ENCODE results near the gene KRTAP9-1.

Gene KRTAP9-1

GRCh38 chr17:41178843-41179616 is 10.7 kb upstream of the KRTAP9-1 start:
- no peak overlapping the region for H3K27ac ChIP-seq (ENCODE audit: insufficient read depth, low read depth, low read length, poor library complexity, severe bottlenecking)
- 94 to 97% methylated on average over 1 of the region's 1 CpG for WGBS, 2 experiments

GRCh38 chr17:41184480-41184961 is 5.2 kb upstream of the KRTAP9-1 start, which contains the start of gene KRTAP4-1:
Gene KRTAP4-1, minus strand, starts transcription at chr17:41184911. Its CDS starts 57 bp downstream, at chr17:41184854.
- Histone ChIP-seq H3K36me3 (ENCODE audit: control insufficient read depth, insufficient read depth, low read length) (no peaks in the 10 kb centered on the region), H3K4me3 (ENCODE audit: insufficient read depth, low read depth, low read length) (no peak within 1 kb of the TSS), H3K27me3 (ENCODE audit: control insufficient read depth, insufficient read depth, low read length, poor library complexity, severe bottlenecking) (no peaks in the 10 kb centered on the region), H3K27ac (ENCODE audit: insufficient read depth, low read depth, low read length, poor library complexity, severe bottlenecking) (no peak within 1 kb of the TSS), H3K4me1 (ENCODE audit: control insufficient read depth, insufficient read depth, low read length) (no peaks in the 10 kb centered on the region), H3K9me3 (ENCODE audit: control insufficient read depth, low read length) (no peaks in the 10 kb centered on the region)
- WGBS, 2 experiments: 73 to 75% methylated on average over 9 of the region's 9 CpGs

More at GRCh38 chr17:41178843-41179616, 10.7 kb upstream of the KRTAP9-1 start:
- no peaks in the 10 kb centered on the region for H3K36me3 ChIP-seq (ENCODE audit: control insufficient read depth, insufficient read depth, low read length)
- H3K4me1 ChIP-seq (ENCODE audit: control insufficient read depth, insufficient read depth, low read length): no peaks in the 10 kb centered on the region
- H3K27me3 ChIP-seq (ENCODE audit: control insufficient read depth, insufficient read depth, low read length, poor library complexity, severe bottlenecking): no peaks in the 10 kb centered on the region
- H3K9me3 ChIP-seq (ENCODE audit: control insufficient read depth, low read length): no peaks in the 10 kb centered on the region
- H3K4me3 ChIP-seq (ENCODE audit: insufficient read depth, low read depth, low read length): no peak overlapping the region

GRCh38 chr17:41185001-41185400 is 4.7 kb upstream of the KRTAP9-1 start:
- H3K4me3 ChIP-seq (ENCODE audit: insufficient read depth, low read depth, low read length): no peak overlapping the region
- no peaks in the 10 kb centered on the region for H3K4me1 ChIP-seq (ENCODE audit: control insufficient read depth, insufficient read depth, low read length)
- H3K27ac ChIP-seq (ENCODE audit: insufficient read depth, low read depth, low read length, poor library complexity, severe bottlenecking): no peak overlapping the region
- 83 to 88% methylated on average over 1 of the region's 1 CpG for WGBS, 2 experiments
- H3K36me3 ChIP-seq (ENCODE audit: control insufficient read depth, insufficient read depth, low read length): no peaks in the 10 kb centered on the region
- no peaks in the 10 kb centered on the region for H3K9me3 ChIP-seq (ENCODE audit: control insufficient read depth, low read length)
- H3K27me3 ChIP-seq (ENCODE audit: control insufficient read depth, insufficient read depth, low read length, poor library complexity, severe bottlenecking): no peaks in the 10 kb centered on the region

- no peak overlapping the region for H3K4me3 ChIP-seq (ENCODE audit: insufficient read depth, low read depth, low read length)
- no peaks in the 10 kb centered on the region for H3K27me3 ChIP-seq (ENCODE audit: control insufficient read depth, insufficient read depth, low read length, poor library complexity, severe bottlenecking)
- H3K4me1 ChIP-seq (ENCODE audit: control insufficient read depth, insufficient read depth, low read length): no peaks in the 10 kb centered on the region
- H3K36me3 ChIP-seq (ENCODE audit: control insufficient read depth, insufficient read depth, low read length): no peaks in the 10 kb centered on the region
- WGBS, 2 experiments: 87 to 92% methylated on average over 2 of the region's 2 CpGs
- no peaks in the 10 kb centered on the region for H3K9me3 ChIP-seq (ENCODE audit: control insufficient read depth, low read length)
- H3K27ac ChIP-seq (ENCODE audit: insufficient read depth, low read depth, low read length, poor library complexity, severe bottlenecking): no peak overlapping the region
Observed at GRCh38 chr17:41186872-41187271, 2.8 kb upstream of the KRTAP9-1 start.

- Histone ChIP-seq H3K27me3 (ENCODE audit: control insufficient read depth, insufficient read depth, low read length, poor library complexity, severe bottlenecking) (no peaks in the 10 kb centered on the region), H3K27ac (ENCODE audit: insufficient read depth, low read depth, low read length, poor library complexity, severe bottlenecking) (no peak overlapping the region), H3K4me3 (ENCODE audit: insufficient read depth, low read depth, low read length) (no peak overlapping the region), H3K4me1 (ENCODE audit: control insufficient read depth, insufficient read depth, low read length) (no peaks in the 10 kb centered on the region), H3K9me3 (ENCODE audit: control insufficient read depth, low read length) (no peaks in the 10 kb centered on the region), H3K36me3 (ENCODE audit: control insufficient read depth, insufficient read depth, low read length) (no peaks in the 10 kb centered on the region)
- WGBS, 2 experiments: 92% methylated on average over 3 of the region's 3 CpGs
Observed at GRCh38 chr17:41190328-41190727, 641 bp downstream of the KRTAP9-1 start.

GRCh38 chr17:41196068-41196467 is 6.4 kb downstream of the KRTAP9-1 start:
- WGBS, 2 experiments: 61 to 77% methylated on average over 1 of the region's 1 CpG
- Histone ChIP-seq H3K36me3 (ENCODE audit: control insufficient read depth, insufficient read depth, low read length) (no peaks in the 10 kb centered on the region), H3K9me3 (ENCODE audit: control insufficient read depth, low read length) (no peaks in the 10 kb centered on the region), H3K4me3 (ENCODE audit: insufficient read depth, low read depth, low read length) (no peak overlapping the region), H3K27me3 (ENCODE audit: control insufficient read depth, insufficient read depth, low read length, poor library complexity, severe bottlenecking) (no peaks in the 10 kb centered on the region), H3K4me1 (ENCODE audit: control insufficient read depth, insufficient read depth, low read length) (no peaks in the 10 kb centered on the region), H3K27ac (ENCODE audit: insufficient read depth, low read depth, low read length, poor library complexity, severe bottlenecking) (no peak overlapping the region)

GRCh38 chr17:41199421-41200078 is 9.9 kb downstream of the KRTAP9-1 start:
- Histone ChIP-seq H3K4me1 (ENCODE audit: control insufficient read depth, insufficient read depth, low read length) (no peaks in the 10 kb centered on the region), H3K27ac (ENCODE audit: insufficient read depth, low read depth, low read length, poor library complexity, severe bottlenecking) (no peak overlapping the region), H3K9me3 (ENCODE audit: control insufficient read depth, low read length) (no peaks in the 10 kb centered on the region), H3K27me3 (ENCODE audit: control insufficient read depth, insufficient read depth, low read length, poor library complexity, severe bottlenecking) (no peaks in the 10 kb centered on the region), H3K4me3 (ENCODE audit: insufficient read depth, low read depth, low read length) (no peak overlapping the region), H3K36me3 (ENCODE audit: control insufficient read depth, insufficient read depth, low read length) (no peaks in the 10 kb centered on the region)
- 73 to 78% methylated on average over 4 to 5 of the region's 5 CpGs for WGBS, 2 experiments

GRCh38 chr17:41211845-41212466 is 22.3 kb downstream of the KRTAP9-1 start:
- no peak overlapping the region for H3K4me3 ChIP-seq (ENCODE audit: insufficient read depth, low read depth, low read length)
- H3K9me3 ChIP-seq (ENCODE audit: control insufficient read depth, low read length): no peaks in the 10 kb centered on the region
- no peaks in the 10 kb centered on the region for H3K27me3 ChIP-seq (ENCODE audit: control insufficient read depth, insufficient read depth, low read length, poor library complexity, severe bottlenecking)
- no peak overlapping the region for H3K27ac ChIP-seq (ENCODE audit: insufficient read depth, low read depth, low read length, poor library complexity, severe bottlenecking)
- WGBS, 2 experiments: 92 to 95% methylated on average over 1 of the region's 1 CpG
- H3K36me3 ChIP-seq (ENCODE audit: control insufficient read depth, insufficient read depth, low read length): no peaks in the 10 kb centered on the region
- H3K4me1 ChIP-seq (ENCODE audit: control insufficient read depth, insufficient read depth, low read length): no peaks in the 10 kb centered on the region

- no peak overlapping the region for H3K27ac ChIP-seq (ENCODE audit: insufficient read depth, low read depth, low read length, poor library complexity, severe bottlenecking)
- H3K4me3 ChIP-seq (ENCODE audit: insufficient read depth, low read depth, low read length): no peak overlapping the region
- WGBS, 2 experiments: 81 to 84% methylated on average over 7 of the region's 7 CpGs
- no peaks in the 10 kb centered on the region for H3K27me3 ChIP-seq (ENCODE audit: control insufficient read depth, insufficient read depth, low read length, poor library complexity, severe bottlenecking)
- H3K36me3 ChIP-seq (ENCODE audit: control insufficient read depth, insufficient read depth, low read length): no peaks in the 10 kb centered on the region
- H3K9me3 ChIP-seq (ENCODE audit: control insufficient read depth, low read length): no peaks in the 10 kb centered on the region
- no peaks in the 10 kb centered on the region for H3K4me1 ChIP-seq (ENCODE audit: control insufficient read depth, insufficient read depth, low read length)
Observed at GRCh38 chr17:41212524-41213169, 23.0 kb downstream of the KRTAP9-1 start.

- Histone ChIP-seq H3K36me3 (ENCODE audit: control insufficient read depth, insufficient read depth, low read length) (no peaks in the 10 kb centered on the region), H3K4me3 (ENCODE audit: insufficient read depth, low read depth, low read length) (no peak overlapping the region), H3K27ac (ENCODE audit: insufficient read depth, low read depth, low read length, poor library complexity, severe bottlenecking) (no peak overlapping the region), H3K27me3 (ENCODE audit: control insufficient read depth, insufficient read depth, low read length, poor library complexity, severe bottlenecking) (no peaks in the 10 kb centered on the region), H3K4me1 (ENCODE audit: control insufficient read depth, insufficient read depth, low read length) (no peaks in the 10 kb centered on the region), H3K9me3 (ENCODE audit: control insufficient read depth, low read length) (no peaks in the 10 kb centered on the region)
- WGBS, 2 experiments: 80 to 100% methylated on average over 1 of the region's 1 CpG
Observed at GRCh38 chr17:41215681-41216080, 26.0 kb downstream of the KRTAP9-1 start.

Measured in ectodermal cell (in vitro differentiated cells).